IPS-NIHi7 (cell line): Measurements from ENCODE around the gene PIK3IP1.
"Not testable (repeated sequence)": the region's sequence is repeated elsewhere in the genome, so short reads cannot be mapped to it uniquely, and the experiment has no call there.

Experiments
- DNase-seq: peaks from one replicate; pipeline ENCODE4 v3.0.0; 2012; ENCODE audit warnings: mixed read lengths; ENCODE audit errors: extremely low spot score

The PIK3IP1 gene

DNA sequence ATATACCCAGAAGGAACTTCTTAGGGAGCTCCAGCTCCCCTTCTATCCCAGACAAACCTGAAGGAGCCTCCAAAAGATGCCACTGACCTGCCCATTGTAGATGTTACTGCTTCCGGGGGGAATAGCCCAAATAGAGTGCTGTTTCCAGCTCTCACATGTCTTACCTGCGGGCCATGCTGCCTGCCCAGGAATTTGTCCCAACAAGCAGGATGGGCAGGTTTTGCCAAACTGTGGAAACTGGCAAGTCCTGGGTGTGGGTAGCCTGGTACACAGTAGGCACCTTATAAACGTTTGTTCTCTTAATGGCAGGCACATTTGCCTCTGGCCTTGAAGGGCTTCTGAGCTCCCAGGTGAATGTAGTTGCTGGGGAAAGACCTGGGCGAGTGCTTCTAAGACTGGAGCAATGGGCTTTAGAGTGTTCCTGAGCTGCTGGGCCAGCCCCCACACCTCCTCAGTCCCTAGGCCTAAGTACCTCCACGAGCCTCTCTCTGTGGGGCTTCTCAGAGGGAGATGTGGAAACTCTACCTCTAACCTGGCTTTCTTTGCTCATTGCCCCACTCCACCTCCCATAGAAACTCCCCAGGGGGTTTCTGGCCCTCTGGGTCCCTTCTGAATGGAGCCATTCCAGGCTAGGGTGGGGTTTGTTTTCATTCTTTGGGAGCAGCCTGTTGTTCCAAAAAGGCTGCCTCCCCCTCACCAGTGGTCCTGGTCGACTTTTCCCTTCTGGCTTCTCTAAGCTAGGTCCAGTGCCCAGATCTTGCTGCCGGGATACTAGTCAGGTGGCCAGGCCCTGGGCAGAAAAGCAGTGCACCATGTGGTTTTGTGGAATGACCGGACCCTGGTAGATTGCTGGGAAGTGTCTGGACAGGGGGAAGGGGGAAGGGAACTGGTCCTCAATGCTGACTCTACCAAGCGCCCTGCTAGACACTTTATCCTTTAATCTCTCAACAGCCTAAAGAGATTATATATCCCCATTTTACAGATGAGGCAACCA is 43.0 kb downstream of the PIK3IP1 start:
- no peak for DNase-seq

DNA sequence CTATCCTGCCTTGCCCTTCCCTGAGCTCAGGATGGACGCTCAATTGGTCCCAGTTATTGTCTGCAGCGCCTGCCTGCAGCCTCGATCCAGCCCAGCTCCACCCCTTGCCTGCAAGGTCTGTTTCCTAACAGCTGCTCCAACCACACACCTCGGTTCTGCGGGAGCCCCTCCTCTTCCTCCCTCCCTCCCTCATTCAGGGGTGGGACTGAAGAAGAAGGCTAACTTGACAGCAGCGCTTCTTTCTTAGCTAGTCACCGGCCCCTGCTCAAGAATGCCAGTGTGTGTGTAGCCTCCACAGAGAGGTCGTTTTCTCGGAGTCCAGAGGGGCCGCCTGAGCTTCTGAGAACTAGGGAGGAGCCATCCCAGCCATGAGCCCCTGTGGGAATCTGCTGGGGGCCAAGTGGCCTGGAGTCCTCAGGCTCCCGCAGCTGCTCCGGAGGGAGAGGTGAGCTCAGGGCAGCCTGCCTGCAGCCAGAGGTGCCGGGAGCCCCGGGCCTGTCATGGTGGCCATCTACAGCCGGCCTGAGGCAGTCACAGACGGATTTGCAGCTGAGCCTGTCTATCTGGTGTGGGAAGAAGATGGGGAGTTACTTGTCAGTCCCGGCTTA is 44.0 kb downstream of the PIK3IP1 start:
- DNase-seq: peak; percentile 88

DNA sequence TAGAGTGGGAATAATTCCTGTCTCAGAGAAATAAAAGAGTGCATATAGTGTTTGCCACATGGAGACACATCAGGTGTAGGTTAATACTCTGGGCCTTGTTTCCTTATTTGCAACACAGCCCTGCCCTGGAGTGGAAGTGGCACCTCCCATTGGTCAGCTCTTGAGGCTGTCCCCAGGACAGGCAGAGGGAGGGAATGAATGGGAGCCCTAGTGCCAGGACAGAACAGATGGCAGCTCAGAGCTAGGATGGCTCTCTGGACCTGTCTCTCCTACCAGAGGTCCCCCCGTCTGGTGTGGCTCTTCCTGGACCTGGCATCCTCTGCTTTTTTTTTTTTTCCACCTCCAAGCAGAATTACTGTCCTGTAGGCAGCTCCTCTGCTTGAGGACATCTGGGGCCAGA is 44.6 kb downstream of the PIK3IP1 start:
- no peak for DNase-seq

DNA sequence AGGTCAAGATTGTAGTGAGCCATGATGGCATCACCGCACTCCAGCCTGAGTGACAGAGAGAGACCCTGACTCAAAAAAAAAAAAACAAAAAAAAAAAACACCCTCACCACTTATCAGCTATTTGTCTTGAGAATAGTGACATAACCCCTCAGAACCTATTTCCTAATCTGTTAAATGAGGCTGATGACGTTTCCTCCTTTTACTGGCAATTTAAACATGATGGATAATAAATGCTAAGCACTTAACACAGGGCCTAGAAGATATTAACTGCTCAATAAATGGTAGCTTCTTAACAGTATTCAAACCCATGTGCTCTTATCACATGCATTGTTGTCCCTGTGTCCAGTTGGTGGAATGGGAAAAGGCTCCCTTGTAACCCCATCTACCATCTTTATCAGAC is 45.6 kb downstream of the PIK3IP1 start:
- DNase-seq: no peak

DNA sequence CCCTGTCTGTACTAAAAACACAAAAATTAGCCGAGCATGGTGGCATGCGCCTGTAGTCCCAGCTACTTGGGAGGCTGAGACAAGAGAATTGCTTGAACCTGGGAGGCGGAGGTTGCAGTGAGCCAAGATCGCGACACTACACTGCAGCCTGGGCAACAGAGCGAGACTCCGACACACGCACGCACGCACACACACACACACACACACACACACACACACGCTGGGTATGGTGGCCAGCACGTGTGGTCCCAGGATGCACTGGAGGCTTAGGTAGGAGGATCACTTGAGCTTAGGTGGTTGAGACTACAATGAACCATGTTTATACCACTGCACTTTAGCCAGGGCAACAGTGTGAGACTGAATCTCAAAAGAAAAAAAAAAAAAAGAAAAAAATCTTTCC is 46.3 kb downstream of the PIK3IP1 start:
- DNase-seq: not testable (repeated sequence)

DNA sequence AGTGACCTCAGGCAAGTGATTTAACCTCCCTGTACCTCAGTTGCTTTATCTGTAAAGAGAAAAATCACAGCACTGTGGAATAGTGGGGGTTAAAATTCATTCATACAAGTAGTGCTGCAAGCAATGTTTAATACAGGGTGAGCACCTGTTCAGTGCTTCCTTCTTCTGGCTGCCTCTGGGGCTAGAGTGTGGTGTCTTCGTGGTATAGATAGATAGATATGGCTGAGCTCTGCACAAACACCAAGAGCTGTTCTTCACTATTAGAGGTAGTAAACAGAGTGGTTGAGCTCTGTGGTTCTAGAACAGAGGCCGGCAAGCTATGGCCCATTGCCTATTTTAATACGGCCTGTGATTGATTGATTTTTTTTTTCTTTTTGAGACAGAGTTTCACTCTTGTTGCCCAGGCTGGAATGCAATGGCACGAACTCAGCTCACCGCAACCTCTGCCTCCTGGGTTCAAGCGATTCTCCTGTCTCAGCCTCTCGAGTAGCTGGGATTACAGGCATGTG is 47.3 kb downstream of the PIK3IP1 start:
- no peak for DNase-seq

DNA sequence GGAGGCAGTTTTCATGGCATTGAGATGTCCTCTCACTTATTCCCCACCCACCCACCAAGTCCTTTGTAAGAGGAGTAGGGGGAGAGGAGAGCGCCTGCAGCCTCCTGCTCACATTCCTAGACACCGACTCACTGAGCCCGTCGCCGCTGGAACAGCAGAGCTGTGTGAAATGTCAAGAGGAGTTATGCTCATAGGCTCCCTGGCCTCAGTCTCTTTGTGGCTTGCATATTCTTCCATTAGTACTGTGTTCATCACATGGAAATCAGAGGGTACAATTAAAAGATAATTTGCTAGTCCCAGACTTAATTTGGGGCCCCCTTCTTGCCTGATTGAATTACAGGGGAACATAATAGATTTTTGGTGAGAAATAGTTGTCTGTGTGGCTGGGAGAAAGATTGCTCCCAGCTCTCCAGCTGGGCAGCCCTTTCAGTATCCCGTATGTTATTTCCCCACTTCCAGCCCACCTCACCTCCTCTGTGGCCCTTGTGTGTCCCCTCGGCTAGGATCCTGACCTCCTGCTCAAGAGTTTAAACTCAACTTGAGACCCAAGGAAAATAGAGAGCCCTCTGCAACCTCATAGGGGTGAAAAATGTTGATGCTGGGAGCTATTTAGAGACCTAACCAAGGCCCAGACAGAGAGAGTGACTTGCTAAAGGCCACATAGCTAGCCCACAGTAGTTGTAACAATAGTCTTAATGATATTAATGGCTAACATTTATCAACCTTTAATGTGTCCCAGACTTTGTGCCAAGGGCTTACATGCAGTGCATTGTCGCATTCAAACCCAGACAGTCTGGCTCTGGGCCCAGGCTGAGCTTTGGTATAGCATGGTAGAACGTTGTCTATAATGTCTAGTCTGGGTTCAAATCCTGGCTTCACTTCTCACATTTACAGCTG is 48.0 kb downstream of the PIK3IP1 start:
- peak; percentile 79 for DNase-seq

DNA sequence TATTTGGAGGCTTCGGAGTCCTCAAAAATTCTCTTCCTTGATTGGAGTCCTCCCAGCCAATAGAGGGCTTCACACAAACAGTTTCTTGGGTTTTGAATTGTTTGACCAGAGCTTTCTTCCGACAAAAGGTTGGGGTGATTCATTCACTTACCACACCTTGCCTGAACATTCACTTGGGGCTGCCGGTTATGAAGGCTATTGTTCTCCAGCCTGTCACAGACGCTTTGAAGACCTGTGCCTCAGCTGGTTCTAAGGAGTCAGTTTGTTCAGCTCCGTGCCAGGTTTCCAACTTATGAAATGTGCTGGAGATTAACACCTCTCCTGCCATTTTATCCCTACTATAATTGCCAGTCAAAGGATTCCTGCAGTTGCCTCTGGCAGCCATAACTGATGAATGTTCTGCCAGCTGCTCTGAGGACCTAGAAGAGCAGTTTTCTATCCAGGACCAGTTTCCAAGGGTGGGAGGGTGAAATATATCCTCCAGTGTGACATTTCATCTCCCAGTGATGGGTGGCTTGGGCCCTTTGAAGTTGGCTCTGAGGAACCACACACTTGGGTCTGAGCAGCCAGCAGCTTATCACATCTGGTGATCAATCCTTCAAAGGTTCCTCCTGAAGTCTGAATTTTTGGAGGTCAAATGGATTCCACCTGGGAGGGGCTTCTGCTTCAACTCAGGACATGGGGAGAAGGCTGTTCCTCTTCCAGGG is 48.8 kb downstream of the PIK3IP1 start:
- no peak for DNase-seq

DNA sequence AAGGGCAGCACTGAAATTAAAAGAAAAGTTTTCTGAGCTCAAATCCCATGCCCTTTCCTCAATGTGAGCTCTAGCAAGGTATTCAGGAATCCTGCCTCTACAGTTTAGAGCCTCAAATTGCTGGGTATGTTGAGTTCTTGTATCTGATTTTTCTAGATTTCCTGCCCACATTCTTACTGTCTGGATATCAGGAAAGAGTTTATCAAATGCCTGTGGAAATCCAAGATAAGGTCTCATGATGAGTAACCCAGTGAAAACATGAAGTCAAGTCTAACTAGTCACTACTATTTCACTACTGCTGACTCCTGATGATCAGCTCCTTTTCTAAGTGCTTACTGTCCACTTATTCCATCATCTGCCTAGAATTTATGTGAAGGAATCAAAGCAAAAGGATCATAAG is 50.4 kb downstream of the PIK3IP1 start:
- DNase-seq: no peak

DNA sequence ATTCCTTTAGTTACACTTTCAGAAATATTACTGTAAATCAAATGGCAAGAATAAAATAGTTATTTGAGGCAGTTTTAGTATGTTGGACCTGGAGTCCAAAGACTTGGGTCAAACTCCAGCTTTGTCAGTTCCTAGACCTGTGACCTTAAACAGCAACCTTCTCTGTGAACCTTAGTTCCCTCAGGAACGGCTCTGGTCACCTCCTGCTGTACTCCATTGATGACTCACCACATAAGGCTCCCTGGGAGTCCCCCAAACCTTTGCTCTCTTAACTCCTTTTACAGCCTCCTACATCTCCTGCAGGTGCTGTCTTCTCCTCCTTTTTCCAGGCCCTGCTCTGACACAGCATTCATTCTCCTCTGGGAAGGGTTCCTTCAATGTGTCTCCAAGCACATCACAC is 51.1 kb downstream of the PIK3IP1 start:
- DNase-seq: no peak

DNA sequence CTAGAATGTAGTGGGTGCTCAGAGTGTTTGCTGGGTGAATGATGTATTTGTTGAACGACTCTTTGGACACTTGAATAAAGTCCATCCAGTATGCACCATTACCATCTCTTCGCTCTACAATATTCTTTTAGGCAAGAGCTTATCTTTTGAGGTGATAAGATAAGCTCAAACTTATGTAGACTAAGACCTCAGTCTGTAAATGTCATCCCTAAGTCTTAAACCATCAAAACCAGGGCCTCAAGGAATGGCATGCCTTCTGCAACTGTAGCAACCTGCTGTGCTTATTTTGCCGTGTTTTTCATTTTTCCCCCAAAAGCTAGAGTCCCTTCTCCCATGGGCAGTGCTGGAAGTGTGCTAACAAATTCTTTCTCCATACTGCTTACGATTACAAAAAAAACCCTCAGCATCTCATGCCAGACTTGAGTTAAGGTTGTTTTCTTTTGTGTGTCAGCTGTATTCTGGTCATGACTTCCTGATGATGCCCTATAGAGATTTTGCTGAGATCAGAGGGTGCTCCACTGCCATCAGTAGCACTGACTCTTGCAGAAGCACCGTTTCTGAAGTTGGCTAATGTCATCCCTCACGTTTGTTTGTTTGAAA is 52.4 kb downstream of the PIK3IP1 start:
- DNase-seq: no peak

DNA sequence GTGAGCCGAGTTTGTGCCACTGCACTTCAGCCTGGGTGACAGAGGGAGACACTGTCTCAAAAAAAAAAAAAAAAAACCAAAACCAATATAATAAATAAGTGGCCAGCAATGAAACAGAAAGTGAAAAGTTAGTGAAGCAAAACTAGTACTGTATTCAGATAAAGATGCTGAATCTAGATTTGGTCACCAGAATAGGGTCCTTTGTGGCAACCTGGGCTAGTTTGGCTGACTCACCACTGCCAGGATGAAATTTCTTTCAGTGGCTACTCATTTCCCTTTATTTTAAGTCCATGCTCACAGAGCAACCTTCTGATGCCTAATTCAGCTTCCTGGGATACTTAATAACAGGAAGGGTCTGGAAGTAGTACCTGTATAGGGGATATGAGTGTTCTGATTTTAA is 54.2 kb downstream of the PIK3IP1 start:
- no peak for DNase-seq

DNA sequence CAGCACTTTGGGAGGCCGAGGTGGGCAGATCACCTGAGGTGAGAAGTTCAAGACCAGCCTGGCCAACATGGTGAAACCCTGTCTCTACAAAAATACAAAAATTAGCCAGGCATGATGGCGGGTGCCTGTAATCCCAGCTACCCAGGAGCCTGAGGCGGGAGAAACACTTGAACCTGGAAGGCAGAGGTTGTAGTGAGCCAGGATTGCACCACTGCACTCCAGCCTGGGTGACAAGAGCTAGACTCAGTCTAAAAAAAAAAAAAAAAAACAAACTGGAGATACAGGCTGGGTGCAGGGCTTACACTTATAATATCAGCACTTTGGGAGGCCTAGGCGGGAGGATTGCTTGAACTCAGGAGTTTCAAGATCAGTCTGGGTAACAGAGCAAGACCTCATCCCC is 56.2 kb downstream of the PIK3IP1 start:
- not testable (repeated sequence) for DNase-seq

DNA sequence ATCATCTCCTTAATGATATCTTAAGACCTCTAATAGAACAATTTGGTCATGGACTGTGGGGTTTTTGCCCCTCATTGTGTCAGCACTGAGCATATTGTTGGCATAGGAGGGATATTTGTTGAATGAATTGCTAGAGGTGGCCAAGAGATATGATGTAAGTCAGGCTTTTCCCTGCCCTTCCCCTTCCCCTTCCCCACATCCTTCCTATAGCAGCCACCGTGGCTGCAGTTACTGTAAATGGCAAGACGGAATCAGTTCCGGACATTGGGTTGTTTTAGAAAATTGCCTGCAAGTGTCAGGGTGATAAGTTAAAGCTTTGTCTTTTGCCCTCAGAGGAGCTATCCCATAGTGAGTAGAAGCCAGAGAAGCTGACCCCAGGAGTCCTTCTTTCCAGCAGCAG is 57.2 kb downstream of the PIK3IP1 start:
- no peak for DNase-seq

DNA sequence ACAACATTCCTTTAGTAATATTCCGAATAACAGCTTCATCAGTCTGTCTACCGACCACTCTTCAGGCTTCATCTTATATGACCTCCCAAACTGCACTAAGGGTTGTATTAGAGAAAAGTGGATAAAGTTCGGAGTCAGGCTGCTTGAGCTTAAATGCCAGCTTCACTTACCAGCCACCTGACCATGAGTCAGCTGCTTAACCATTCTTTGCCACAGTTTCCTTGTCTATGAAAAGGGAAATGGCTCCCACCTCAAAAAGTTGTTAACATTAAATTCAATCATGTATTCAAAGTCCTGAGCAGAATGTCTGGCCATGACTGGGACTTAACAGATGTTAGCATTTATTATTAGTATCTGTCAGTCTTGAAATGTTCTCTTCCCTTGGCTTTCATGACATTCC is 59.3 kb downstream of the PIK3IP1 start:
- no peak for DNase-seq
